GM10266 (cell line): Measurements from ENCODE around the gene DGKQ.
"Not testable (repeated sequence)": the region's sequence is repeated elsewhere in the genome, so short reads cannot be mapped to it uniquely, and the experiment has no call there.

Source experiments
- DNase-seq: peaks from one replicate; pipeline ENCODE4 v3.0.0; 2012; ENCODE audit errors: extremely low spot score
- TF ChIP-seq, protein P1 (sequence below): IDR thresholded peaks from 2 replicates; pipeline ENCODE4 v1.5.1; 2012; ENCODE audit warnings: mild to moderate bottlenecking, low read depth; ENCODE audit not compliant: control insufficient read depth, insufficient read depth; ENCODE audit errors: missing control alignments

The DGKQ gene

DNA sequence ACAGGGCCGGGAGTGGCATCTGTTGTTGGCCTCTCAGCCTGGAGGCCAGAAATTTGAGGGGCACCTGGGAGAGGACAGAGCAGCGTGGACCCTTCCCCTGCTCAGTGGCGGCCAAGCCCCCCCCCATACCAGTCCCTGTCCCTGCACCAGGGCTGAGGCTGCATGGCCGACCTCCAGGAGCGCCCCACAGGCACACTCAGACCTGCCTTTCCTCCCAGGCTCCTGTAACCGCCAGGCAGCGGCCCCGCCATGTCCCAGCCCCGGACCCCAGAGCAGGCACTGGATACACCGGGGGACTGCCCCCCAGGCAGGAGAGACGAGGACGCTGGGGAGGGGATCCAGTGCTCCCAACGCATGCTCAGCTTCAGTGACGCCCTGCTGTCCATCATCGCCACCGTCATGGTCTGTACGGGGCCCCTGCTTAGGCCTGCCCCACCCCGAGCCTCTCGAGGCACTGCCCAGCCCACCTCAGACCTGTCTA is 25.8 kb downstream of the DGKQ start:
- TF ChIP-seq, protein P1, sequence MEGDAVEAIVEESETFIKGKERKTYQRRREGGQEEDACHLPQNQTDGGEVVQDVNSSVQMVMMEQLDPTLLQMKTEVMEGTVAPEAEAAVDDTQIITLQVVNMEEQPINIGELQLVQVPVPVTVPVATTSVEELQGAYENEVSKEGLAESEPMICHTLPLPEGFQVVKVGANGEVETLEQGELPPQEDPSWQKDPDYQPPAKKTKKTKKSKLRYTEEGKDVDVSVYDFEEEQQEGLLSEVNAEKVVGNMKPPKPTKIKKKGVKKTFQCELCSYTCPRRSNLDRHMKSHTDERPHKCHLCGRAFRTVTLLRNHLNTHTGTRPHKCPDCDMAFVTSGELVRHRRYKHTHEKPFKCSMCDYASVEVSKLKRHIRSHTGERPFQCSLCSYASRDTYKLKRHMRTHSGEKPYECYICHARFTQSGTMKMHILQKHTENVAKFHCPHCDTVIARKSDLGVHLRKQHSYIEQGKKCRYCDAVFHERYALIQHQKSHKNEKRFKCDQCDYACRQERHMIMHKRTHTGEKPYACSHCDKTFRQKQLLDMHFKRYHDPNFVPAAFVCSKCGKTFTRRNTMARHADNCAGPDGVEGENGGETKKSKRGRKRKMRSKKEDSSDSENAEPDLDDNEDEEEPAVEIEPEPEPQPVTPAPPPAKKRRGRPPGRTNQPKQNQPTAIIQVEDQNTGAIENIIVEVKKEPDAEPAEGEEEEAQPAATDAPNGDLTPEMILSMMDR, result no peak
- no peak for DNase-seq

DNA sequence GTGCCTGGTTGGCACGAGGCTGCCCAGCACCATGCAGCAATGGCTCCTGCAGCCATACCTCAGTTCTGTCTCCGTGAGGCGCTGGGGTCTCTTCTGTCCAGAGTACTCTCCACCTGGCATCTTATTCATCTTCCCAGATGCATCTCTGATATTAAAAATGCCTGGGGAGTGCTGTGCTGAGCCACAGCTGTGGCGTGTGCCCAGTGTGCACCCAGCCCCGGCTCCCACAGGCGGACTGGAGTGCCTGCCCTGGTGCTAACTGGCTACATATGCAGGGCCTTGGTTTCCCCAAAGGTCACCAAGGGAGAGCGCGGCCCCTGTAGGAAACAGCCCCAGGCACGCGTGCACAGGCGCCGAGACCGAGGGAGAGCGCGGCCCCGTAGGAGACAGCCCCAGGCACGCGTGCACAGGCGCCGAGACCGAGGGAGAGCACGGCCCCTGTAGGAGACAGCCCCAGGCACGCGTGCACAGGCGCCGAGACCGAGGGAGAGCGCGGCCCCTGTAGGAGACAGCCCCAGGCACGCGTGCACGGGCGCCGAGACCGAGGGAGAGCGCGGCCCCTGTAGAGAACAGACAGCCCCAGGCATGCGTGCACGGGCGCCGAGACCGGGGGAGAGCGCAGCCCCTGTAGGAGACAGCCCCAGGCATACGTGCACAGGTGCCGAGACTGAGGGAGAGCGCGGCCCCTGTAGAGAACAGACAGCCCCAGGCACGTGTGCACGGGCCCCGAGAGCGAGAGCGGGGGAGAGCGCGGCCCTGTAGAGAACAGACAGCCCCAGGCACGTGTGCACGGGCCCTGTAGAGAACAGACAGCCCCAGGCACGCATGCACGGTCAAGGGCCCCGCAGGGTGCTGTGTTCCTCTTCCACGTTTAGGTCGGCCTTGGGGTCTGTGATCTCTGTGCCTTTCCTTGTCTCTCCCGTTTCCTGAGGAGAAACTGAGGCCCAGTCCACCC is 26.6 kb downstream of the DGKQ start:
- no peak for DNase-seq
- TF ChIP-seq, protein P1, result no peak

DNA sequence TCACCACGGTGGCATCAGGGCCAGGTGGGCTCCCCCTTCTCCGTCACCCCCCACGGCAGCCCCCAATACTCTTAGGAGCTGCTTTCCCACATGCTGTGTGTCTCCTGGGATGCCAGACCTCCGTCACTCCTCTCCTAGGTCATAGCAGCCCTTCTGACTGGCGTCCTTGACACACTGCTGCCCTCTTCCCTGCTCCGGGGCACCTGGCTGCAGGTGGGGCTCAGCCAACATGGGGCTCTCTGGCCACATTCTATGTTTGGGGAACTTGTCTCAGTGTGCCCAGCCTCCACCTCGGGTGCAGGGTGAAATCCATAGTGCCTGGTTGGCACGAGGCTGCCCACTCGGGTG is 27.3 kb downstream of the DGKQ start:
- DNase-seq, result no peak
- TF ChIP-seq, protein P1, result no peak

DNA sequence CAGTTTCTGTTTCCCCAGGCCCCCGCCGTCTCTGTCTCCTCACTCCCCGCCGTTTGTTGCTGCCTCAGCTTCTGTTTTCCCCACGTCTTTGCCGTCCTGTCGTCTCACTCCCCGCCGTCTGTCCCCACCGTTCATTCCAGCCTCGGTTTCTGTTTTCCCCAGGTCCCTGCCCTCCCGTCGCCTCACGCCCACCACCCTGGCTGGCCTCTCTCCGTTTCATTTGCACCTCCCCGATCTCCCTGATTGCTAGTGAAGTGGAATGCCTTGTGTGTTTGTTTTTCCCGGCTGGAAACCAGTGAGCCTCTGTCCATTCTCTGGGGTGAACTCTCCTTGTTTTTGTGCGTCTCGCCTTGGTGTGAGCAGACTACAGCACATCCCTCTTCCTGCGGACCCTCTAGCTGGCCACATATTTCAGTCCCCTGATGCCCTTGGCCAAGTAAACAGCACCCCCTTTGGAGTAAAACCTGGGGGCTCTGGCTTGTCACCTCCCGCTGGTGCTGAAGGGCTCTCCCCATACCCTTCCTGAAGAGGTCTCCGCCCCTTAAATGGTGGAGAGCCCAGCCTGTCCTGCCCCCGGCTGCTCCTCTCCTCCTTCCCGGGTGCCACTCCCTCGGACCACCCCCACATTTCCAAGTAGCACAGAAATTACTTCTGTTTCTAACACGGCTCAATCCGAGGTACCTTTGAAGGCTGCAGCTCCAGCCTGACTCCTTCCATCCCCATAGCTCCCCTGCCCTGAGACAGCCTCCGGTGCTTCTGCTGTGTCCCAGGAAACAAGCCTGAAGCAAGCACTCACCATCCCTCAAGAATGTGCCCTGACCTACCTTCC is 27.9 kb downstream of the DGKQ start:
- DNase-seq, result no peak
- TF ChIP-seq, protein P1, result no peak

DNA sequence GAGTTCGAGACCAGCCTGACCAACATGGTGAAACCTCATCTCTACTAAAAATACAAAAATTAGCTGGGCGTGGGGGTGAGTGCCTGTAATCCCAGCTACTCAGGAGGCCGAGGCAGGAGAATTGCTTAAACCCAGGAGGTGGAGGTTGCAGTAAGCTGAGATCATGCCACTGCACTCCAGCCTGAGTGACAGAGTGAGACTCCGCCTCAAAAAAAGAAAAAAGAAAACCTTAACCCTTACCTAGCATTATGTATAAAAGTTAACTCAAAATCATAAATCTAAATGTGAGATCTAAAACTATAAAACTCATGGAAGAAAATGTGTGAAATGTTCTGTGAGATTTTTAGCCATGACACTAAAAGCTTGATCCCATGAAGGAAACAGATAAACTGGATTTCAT is 33.9 kb downstream of the DGKQ start:
- not testable (repeated sequence) for DNase-seq

DNA sequence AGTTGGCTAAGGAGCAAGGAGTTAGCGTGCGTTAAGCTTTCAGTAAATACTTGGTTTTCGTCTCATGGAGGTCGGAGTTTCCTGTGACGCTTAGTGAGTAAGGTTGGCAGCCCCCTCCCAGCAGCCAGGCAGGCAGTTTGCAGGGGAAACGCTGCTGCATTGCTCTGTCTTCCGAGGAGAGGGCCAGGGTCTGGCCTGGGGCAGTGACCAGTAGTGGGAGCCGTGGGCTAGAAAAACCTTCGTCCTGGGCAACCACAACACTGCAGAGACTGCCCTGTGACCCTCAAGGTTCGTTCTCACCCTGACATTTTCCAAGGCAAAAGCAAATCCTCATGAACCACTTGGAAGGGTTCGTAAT is 40.7 kb downstream of the DGKQ start:
- no peak for DNase-seq
- TF ChIP-seq, protein P1, result peak; percentile 7

DNA sequence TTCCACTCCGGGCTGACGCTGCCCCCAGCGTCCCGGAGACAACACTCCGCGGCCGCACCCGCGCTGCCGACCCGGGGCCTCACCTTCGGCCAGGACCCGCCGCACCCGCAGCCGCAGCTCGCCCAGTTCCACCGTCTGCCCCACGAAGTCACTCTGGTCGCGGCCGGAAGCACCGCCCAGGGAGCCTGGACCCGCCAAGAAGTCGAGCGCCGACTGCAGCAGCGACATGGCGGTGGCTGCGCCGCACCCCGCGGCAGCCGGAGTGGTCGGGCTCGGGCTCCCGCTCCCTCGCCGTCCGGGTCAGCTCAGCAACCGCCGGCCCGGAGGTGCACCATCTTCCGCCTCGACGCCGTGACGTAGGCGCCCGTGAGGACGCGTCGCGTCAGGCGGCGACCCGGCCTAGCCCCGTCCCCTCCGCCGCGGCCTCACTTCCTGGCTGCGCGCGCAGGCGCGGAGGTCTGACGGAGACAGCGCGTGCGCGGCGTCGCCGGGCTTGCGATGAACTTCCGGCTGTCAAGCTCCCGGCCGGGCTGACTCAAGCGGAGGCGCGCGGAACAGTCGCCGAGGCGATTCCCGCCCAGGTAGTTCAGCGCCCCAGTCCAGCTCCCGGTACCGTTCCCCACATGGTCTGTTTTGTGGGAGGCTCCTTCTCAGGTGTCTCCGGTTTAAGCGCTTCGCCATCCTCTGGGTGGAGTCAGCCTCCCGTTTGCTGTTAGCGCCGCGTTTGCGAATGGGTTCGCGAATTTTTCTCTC is 41.2 kb downstream of the DGKQ start, which contains the start of the genes GAK and TMEM175:
Gene GAK, minus strand, starts transcription at position 357 of the 753 bp plus-strand sequence. Its CDS starts 129 bp downstream, at position 228.
Gene TMEM175, plus strand, starts transcription at position 501 of the 753 bp plus-strand sequence. CDS start 15,280 bp downstream, outside the sequence.
- DNase-seq, result peak; percentile 98
- TF ChIP-seq, protein P1, result no peak
